Sigmoid colon (tissue), 4 donors: ENCODE results near the gene IL21R.

Experiments
- CTCF ChIP-seq, 4 experiments: fragments of 450-650 bp in 3 of 4; fragments of 200-600 bp in 1 of 4; IDR thresholded peaks; one replicate each; pipeline ENCODE4 v1.5.1; 2016 to 2019; ENCODE audit warnings: antibody characterized with exemption in 4 of 4, mild to moderate bottlenecking in 3 of 4, moderate library complexity in 2 of 4
- EP300 ChIP-seq, 4 donors: sonication (generic); formaldehyde crosslinking; IDR thresholded peaks; one replicate each; pipeline ENCODE4 v1.6.1; 2017; ENCODE audit warnings: antibody characterized with exemption in 4 of 4
- POLR2A ChIP-seq, 2 donors: fragments of 450-650 bp; IDR thresholded peaks; one replicate each; pipeline ENCODE4 v1.6.1; 2016; ENCODE audit warnings: antibody characterized with exemption in 2 of 2, mild to moderate bottlenecking in 2 of 2, moderate library complexity in 2 of 2
- POLR2AphosphoS5 ChIP-seq, 4 donors: sonication (generic); formaldehyde crosslinking; IDR thresholded peaks; one replicate each; pipeline ENCODE4 v1.6.1; 2017; ENCODE audit warnings: antibody characterized with exemption in 4 of 4

- TF ChIP-seq EP300 (IDR thresholded peaks at IDR 0.05): no peak
- no peak for TF ChIP-seq CTCF (IDR thresholded peaks at IDR 0.05)
- no peak for TF ChIP-seq POLR2AphosphoS5 (IDR thresholded peaks at IDR 0.05)
- no peak for TF ChIP-seq POLR2A (IDR thresholded peaks at IDR 0.05)
These were observed 58.9 kb downstream of the IL21R start for GRCh38 chr16:27460663-27461482.
